ENCODE data around the gene UBE3C. TPM values are rescaled to one million over a fixed set of nuclear protein-coding genes. Genes with fewer than 3 reads are reported as not detected.
"Not testable (repeated sequence)": the region's sequence is repeated elsewhere in the genome, so short reads cannot be mapped to it uniquely, and the experiment has no call there.

The UBE3C gene
- total and polyA plus RNA-seq, 8 donors = 13.5 to 162 (median 64.8) TPM

- Histone ChIP-seq H3K27me3 (peaks cover 0 to 22% (median 0%) of the 10 kb centered on the region in 3 donors), H3K9me3 (no peaks in the 10 kb centered on the region), H3K36me3 (no peaks in the 10 kb centered on the region), H3K27ac (no peak overlapping the region), H3K4me3 (no peak overlapping the region), H3K4me1 (no peaks in the 10 kb centered on the region)
- WGBS, 5 donors = 82 to 85% (median 83%) methylated on average over 18 to 26 of the region's 26 CpGs
- intact Hi-C loops (cut with DNase I; ENCODE audit: low total_unique reads) = no loop called here
- no peak for DNase-seq
- no peak for TF ChIP-seq CTCF (IDR thresholded peaks at IDR 0.05)
- no peak for TF ChIP-seq POLR2A (IDR thresholded peaks at IDR 0.05)
- no peak for TF ChIP-seq POLR2AphosphoS5 (IDR thresholded peaks at IDR 0.05)
Measured at GRCh38 chr7:157125376-157126223, 13.1 kb upstream of the UBE3C start.

- Histone ChIP-seq H3K4me3 (no peak overlapping the region), H3K27me3 (peaks cover 0 to 30% (median 0%) of the 10 kb centered on the region in 3 donors), H3K4me1 (no peaks in the 10 kb centered on the region), H3K27ac (no peak overlapping the region), H3K9me3 (no peaks in the 10 kb centered on the region), H3K36me3 (no peaks in the 10 kb centered on the region)
- TF ChIP-seq CTCF (IDR thresholded peaks at IDR 0.05) = no peak
- no peak for TF ChIP-seq EP300 (IDR thresholded peaks at IDR 0.05)
- TF ChIP-seq POLR2AphosphoS5 (IDR thresholded peaks at IDR 0.05) = no peak
- no peak for TF ChIP-seq POLR2A (IDR thresholded peaks at IDR 0.05)
- WGBS, 5 donors = 89 to 91% (median 91%) methylated on average over 11 of the region's 11 CpGs
- intact Hi-C loops (cut with DNase I; ENCODE audit: low total_unique reads) = no loop called here
- no peak for DNase-seq
Measured at GRCh38 chr7:157126921-157127320, 11.8 kb upstream of the UBE3C start.

- Histone ChIP-seq H3K36me3 (no peaks in the 10 kb centered on the region), H3K9me3 (no peaks in the 10 kb centered on the region), H3K4me3 (no peak overlapping the region), H3K4me1 (no peaks in the 10 kb centered on the region), H3K27ac (no peak overlapping the region), H3K27me3 (peaks cover 0 to 43% (median 0%) of the 10 kb centered on the region in 3 donors)
- TF ChIP-seq POLR2AphosphoS5 (IDR thresholded peaks at IDR 0.05) = no peak
- TF ChIP-seq CTCF (IDR thresholded peaks at IDR 0.05) = no peak
- TF ChIP-seq EP300 (IDR thresholded peaks at IDR 0.05) = no peak
- TF ChIP-seq POLR2A (IDR thresholded peaks at IDR 0.05) = no peak
- intact Hi-C loops (cut with DNase I; ENCODE audit: low total_unique reads) = no loop called here
- WGBS, 5 donors = 69 to 84% (median 80%) methylated on average over 10 of the region's 10 CpGs
- DNase-seq = peak in 1 of 2 donors; percentile 28
Measured at GRCh38 chr7:157129200-157129599, 9.5 kb upstream of the UBE3C start.

- 67 to 73% (median 71%) methylated on average over 15 of the region's 15 CpGs for WGBS, 5 donors
- DNase-seq = peak in 1 of 2 donors; percentile 4
- TF ChIP-seq EP300 (IDR thresholded peaks at IDR 0.05) = no peak
- no peak for TF ChIP-seq POLR2A (IDR thresholded peaks at IDR 0.05)
- no peak for TF ChIP-seq POLR2AphosphoS5 (IDR thresholded peaks at IDR 0.05)
- no peak for TF ChIP-seq CTCF (IDR thresholded peaks at IDR 0.05)
- H3K36me3 ChIP-seq = no peaks in the 10 kb centered on the region
- H3K4me1 ChIP-seq = no peaks in the 10 kb centered on the region
- no peaks in the 10 kb centered on the region for H3K9me3 ChIP-seq
- no peak overlapping the region for H3K4me3 ChIP-seq
- intact Hi-C loops (cut with DNase I; ENCODE audit: low total_unique reads) = no loop called here
- H3K27me3 ChIP-seq = peaks cover 0 to 43% (median 0%) of the 10 kb centered on the region in 3 donors
- no peak overlapping the region for H3K27ac ChIP-seq
Measured at GRCh38 chr7:157129907-157130460, 8.7 kb upstream of the UBE3C start.

GRCh38 chr7:157130849-157131248 lies 7.9 kb upstream of the UBE3C start:
- H3K9me3 ChIP-seq; H3K4me1 ChIP-seq; DNase-seq; H3K27ac ChIP-seq; intact Hi-C loops (cut with DNase I; ENCODE audit: low total_unique reads); H3K4me3 ChIP-seq; H3K36me3 ChIP-seq: not testable (repeated sequence)
- H3K27me3 ChIP-seq = peaks cover 0 to 43% (median 0%) of the 10 kb centered on the region in 3 donors
- WGBS, 5 donors = 75 to 87% (median 84%) methylated on average over 2 of the region's 2 CpGs
